G401 (cell line): ENCODE measurements around the gene C13orf46. TPM values are rescaled to one million over a fixed set of nuclear protein-coding genes. Genes with fewer than 3 reads are reported as not detected.
A peak's percentile ranks its signal among the peaks of the same experiment; 100 is the strongest.
"Not testable (repeated sequence)": the region's sequence is repeated elsewhere in the genome, so short reads cannot be mapped to it uniquely, and the experiment has no call there.

Source experiments
- DNase-seq: peaks from one replicate; pipeline ENCODE4 v3.0.0-alpha.2; 2015; ENCODE audit warnings: low spot score
- in situ Hi-C: cut with HindIII; loops from 2 replicates; pipeline ENCODE4 v1.10.0; 2016; ENCODE audit warnings: low sequenced_read_pairs, mixed read lengths
- total RNA-seq: library from RNA; depleted of rRNA; stranded (reverse); fragments of >200 nt; shearing (Covaris generic); gene quantifications from 2 replicates; pipeline ENCODE4 v1.2.3, GENCODE V29; 2014

C13orf46 gene
- total RNA-seq, 1 experiment from 2014 or later: not detected

GRCh38 chr13:113996081-113996911 is 22.4 kb upstream of the C13orf46 start:
- in situ Hi-C loops: no loop called here
- DNase-seq: no peak

DNA sequence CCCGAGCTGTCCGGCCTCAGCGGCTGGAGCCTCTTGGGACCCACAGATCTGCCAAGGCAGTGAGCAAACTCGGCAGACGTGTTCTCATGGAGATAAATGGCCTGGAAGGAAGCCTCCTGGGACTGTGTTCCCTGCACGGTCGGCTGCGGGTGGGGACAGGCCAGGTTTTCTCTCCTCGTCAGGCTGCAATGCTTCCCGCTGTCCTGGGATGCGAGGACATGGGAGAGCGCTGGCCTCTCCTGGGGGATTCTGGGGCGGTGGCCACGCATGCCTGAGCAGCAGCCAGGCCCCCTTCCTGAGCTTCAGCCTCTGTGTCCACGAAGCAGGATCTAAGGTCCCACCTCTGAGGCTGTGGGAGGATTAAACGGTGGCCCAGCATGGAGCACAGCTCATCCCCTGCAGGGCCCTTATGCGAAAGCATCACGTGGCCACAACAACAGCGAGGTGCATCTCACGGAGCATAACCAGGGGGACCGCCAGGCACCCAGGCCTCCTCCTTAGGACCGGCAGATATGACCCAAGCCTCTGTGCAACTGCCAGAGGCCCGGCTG is 21.2 kb upstream of the C13orf46 start:
- in situ Hi-C loops: no loop called here
- no peak for DNase-seq

- no peak for DNase-seq
- in situ Hi-C loops: no loop called here
These were observed 18.6 kb upstream of the C13orf46 start for GRCh38 chr13:113992276-113993005.

DNA sequence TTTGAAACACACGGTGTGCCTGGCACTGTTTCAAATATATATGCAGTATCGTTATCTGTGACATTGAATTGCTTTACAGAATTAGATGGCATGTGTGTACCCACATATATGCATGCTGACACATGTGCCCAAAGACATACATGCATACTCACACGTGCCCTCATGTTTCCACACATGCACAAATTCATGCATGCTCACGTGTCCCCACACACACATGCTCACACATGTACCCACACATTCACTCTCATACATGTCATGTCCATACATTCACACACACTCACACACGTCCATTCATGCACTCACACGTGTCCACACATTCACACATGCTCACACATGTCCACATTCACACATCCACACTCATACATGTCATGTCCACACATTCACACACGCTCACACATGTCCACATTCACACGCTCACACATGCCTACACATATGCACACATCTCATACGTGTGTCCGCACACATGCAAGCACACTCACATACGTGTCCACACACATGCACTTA is 17.9 kb upstream of the C13orf46 start:
- in situ Hi-C loops: no loop called here
- no peak for DNase-seq

DNA sequence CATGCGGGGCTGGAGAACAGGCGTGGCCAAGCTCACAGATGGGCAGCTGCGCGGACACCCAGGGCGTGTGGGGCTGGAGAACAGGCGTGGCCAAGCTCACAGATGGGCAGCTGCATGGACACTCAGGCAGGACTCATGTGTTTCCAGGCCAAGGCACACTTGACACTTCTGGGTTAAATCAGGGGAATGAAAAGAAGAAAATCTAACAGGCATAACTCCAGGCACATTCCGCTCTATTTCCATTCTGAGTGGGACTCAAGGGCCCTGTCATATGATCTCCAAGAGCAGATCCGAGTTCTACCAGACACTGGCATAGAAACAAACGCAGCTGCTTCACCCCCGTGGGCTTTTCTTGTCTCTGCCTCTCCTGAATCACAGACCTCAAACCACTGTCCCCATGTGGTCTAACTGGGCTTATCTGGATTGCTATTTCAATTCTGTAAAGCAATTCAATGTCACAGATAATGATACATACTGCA is 17.4 kb upstream of the C13orf46 start:
- in situ Hi-C loops: no loop called here
- DNase-seq: peak; percentile 3

DNA sequence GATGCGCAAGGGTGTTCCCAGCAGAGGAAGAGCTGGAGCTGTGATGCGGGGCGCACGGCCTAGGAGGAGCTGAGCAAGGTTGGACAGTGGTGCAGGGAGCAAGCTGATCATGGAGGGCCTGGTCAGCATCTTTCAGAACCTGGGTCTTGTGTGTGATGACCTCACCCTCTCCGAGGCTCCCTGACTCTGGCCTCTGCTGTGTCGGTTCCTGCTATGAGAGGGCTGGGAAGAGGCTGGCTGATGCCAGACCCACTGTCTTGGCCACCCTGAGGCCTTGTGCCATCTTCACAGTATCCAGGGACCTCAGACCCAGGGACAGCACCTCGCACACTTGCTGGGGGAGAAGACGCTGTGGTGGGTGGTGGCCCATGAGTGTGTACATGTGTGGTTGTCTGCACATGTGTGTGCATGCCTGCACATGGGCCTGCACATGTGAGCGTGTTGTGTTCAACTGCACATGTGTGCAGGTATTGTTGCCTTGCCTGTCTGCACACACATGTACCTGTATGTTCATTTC is 16.5 kb upstream of the C13orf46 start:
- in situ Hi-C loops: no loop called here
- DNase-seq: no peak

DNA sequence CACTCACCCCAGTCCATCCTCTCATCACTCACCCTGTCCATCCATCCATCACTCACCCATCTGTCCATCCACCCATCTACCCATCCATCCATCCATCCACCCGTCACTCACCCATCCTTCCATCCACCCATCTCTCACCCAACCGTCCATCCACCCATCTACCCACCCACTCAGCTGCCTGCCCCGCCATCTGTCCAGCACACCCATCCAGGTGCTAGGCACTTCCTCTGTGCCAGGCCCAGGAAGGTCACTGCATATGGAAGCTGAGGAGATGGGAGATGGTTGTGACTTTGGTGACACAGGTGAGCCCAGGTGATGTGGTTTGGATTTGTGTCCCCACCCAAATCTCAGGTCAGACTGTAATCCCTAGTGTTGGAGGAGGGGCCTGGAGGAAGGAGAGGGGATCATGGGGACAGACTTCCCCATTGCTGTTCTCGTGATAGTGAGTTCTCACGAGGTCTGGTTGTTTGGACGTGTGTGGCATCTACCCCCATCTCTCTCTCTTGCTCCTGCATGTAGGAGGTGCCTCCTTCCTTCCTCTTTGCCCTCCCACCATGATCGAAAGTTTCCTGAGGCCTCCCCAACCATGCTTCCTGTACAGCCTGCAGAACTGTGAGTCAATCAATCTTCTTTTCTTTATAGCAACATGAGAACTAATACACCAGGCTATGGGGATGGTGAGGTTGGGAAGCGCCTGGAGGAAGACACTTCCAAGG is 15.9 kb upstream of the C13orf46 start:
- in situ Hi-C loops: no loop called here
- no peak for DNase-seq

DNA sequence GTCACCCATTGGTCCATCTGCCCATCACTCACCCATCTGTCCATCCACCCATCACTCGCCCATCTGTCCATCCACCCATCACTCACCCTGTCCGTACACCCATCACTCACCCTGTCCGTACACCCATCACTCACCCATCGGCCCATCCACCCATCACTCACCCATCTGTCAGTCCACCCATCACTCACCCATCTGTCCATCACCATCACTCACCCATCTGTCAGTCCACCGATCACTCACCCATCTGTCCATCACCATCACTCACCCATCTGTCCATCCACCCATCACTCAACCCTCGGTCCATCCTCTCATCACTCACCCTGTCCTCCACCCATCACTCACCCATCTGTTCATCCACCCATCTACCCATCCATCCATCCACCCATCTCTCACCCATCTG is 15.0 kb upstream of the C13orf46 start:
- in situ Hi-C loops, DNase-seq: not testable (repeated sequence)

DNA sequence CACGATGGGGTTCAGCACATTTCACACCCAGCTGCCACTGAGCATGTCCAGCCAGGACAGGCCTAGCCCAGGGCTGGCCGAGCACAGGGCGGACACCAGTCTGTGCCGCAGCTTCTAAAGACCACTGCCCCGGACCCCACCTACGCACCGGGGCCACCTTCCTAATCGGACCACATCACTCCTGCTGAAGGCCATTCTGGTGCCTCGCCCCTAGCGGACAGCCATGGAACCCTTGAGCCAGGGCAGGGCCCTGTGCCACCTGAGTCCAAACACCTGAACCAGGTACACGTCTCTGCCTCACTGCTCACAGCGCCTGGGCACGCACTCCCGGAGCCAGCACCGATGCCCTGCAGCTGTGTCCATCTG is 8.4 kb upstream of the C13orf46 start:
- in situ Hi-C loops: no loop called here

GRCh38 chr13:113981611-113982295 is 7.9 kb upstream of the C13orf46 start:
- in situ Hi-C loops: no loop called here
- DNase-seq: no peak

More for the DNA sequence above, 8.4 kb upstream of the C13orf46 start:
- DNase-seq: no peak

- in situ Hi-C loops: no loop called here
- peak; percentile 58 for DNase-seq
These were observed 7.3 kb upstream of the C13orf46 start for GRCh38 chr13:113981194-113981605.

GRCh38 chr13:113980489-113981064 is 6.7 kb upstream of the C13orf46 start:
- in situ Hi-C loops: no loop called here
- DNase-seq: no peak

DNA sequence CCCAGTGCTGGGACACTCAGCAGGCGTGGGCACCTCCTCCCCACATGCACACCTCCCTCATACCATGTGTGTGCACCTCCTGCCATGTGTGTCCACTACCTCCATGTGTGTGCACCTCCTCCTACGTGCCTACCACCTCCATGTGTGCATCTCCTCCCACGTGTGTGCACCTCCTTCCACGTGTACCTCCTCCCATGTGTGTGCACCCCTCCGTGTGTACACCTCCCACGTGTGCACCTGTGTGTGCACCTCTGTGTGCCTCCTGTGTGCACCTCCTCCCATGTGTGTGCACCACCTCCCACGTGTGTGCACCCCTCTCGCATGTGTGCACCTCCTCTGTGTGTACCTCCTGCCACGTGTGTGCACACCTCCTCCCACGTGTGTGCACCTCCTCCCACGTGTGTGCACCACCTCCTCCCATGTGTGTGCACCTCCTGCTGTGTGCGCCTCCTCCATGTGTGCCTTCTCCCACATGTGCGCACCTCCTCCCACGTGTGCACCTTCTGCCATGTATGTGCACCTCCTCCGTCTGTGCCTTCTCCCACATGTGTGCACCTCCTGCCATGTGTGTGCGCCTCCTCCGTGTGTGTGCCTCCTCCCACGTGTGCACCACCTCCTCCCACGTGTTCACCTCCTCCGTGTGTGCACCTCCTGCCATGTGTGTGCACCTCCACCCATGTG is 6.1 kb upstream of the C13orf46 start:
- DNase-seq: no peak
- in situ Hi-C loops: no loop called here

GRCh38 chr13:113978741-113979481 is 5.0 kb upstream of the C13orf46 start:
- in situ Hi-C loops: no loop called here
- DNase-seq: no peak

GRCh38 chr13:113977976-113978375 is 4.1 kb upstream of the C13orf46 start:
- in situ Hi-C loops: no loop called here
- no peak for DNase-seq

GRCh38 chr13:113976711-113977684 is 3.1 kb upstream of the C13orf46 start:
- in situ Hi-C loops: no loop called here
- DNase-seq: no peak
